WTC11 (cell line): ENCODE measurements around the gene NCL. TPM values are rescaled to one million over a fixed set of nuclear protein-coding genes. Genes with fewer than 3 reads are reported as not detected.

Source experiments
- ELF4 ChIP-seq: sonication (generic); formaldehyde crosslinking; IDR thresholded peaks from 2 replicates; pipeline ENCODE4 v1.8.1; 2022; ENCODE audit warnings: low read depth, mild to moderate bottlenecking, moderate library complexity, missing genetic modification reagents
- ESRRA ChIP-seq: sonication (generic); formaldehyde crosslinking; IDR thresholded peaks from 2 replicates; pipeline ENCODE4 v1.8.1; 2022; ENCODE audit warnings: mild to moderate bottlenecking, missing genetic modification reagents, borderline replicate concordance
- ETV6 ChIP-seq: sonication (generic); formaldehyde crosslinking; IDR thresholded peaks from 2 replicates; pipeline ENCODE4 v1.8.1; 2022; ENCODE audit warnings: mild to moderate bottlenecking, missing genetic modification reagents
- FOXK1 ChIP-seq: sonication (generic); formaldehyde crosslinking; IDR thresholded peaks from 2 replicates; pipeline ENCODE4 v1.8.0; 2022; ENCODE audit warnings: mild to moderate bottlenecking, moderate library complexity, missing genetic modification reagents
- GABPB1 ChIP-seq: sonication (generic); formaldehyde crosslinking; IDR thresholded peaks from 2 replicates; pipeline ENCODE4 v1.8.1; 2023; ENCODE audit warnings: mild to moderate bottlenecking, missing genetic modification reagents
- GRHL2 ChIP-seq: fragments of 250-450 bp; sonication (Bioruptor Pico); IDR thresholded peaks from 2 replicates; pipeline ENCODE4 v1.8.0; 2022; ENCODE audit warnings: mild to moderate bottlenecking, moderate library complexity; ENCODE audit not compliant: insufficient replicate concordance, severe bottlenecking
- NR1H2 ChIP-seq: sonication (generic); formaldehyde crosslinking; IDR thresholded peaks from 2 replicates; pipeline ENCODE4 v1.9.0; 2021; ENCODE audit warnings: mild to moderate bottlenecking, moderate library complexity, missing genetic modification reagents
- NR3C1 ChIP-seq: sonication (generic); formaldehyde crosslinking; conservative IDR thresholded peaks from 2 replicates; pipeline ENCODE4 v1.8.1; 2023; ENCODE audit warnings: low read depth, mild to moderate bottlenecking, missing genetic modification reagents
- SMAD4 ChIP-seq: sonication (generic); formaldehyde crosslinking; IDR thresholded peaks from 2 replicates; pipeline ENCODE4 v1.8.0; 2022; ENCODE audit warnings: mild to moderate bottlenecking, missing genetic modification reagents
- SP1 ChIP-seq: sonication (generic); formaldehyde crosslinking; conservative IDR thresholded peaks from 2 replicates; pipeline ENCODE4 v1.8.1; 2022; ENCODE audit warnings: missing genetic modification reagents
- TCF7 ChIP-seq: sonication (generic); formaldehyde crosslinking; IDR thresholded peaks from 2 replicates; pipeline ENCODE4 v1.8.0; 2022; ENCODE audit warnings: mild to moderate bottlenecking, low read depth, missing genetic modification reagents, moderate library complexity
- ZNF138 ChIP-seq: sonication (generic); formaldehyde crosslinking; conservative IDR thresholded peaks from 2 replicates; pipeline ENCODE4 v1.8.1; 2022; ENCODE audit warnings: mild to moderate bottlenecking, moderate library complexity, missing genetic modification reagents
- ZNF263 ChIP-seq: sonication (generic); formaldehyde crosslinking; IDR thresholded peaks from 2 replicates; pipeline ENCODE4 v1.8.1; 2022; ENCODE audit warnings: low read depth, mild to moderate bottlenecking, moderate library complexity, missing genetic modification reagents
- ZNF416 ChIP-seq: fragments of 250-450 bp; sonication (Bioruptor Pico); IDR thresholded peaks from 2 replicates; pipeline ENCODE4 v1.9.0; 2021; ENCODE audit warnings: mild to moderate bottlenecking, inconsistent platforms
- ZNF671 ChIP-seq: fragments of 250-450 bp; sonication (Bioruptor Pico); IDR thresholded peaks from 2 replicates; pipeline ENCODE4 v1.8.0; 2021; ENCODE audit warnings: mild to moderate bottlenecking
- total RNA-seq: library from RNA; stranded (reverse); gene quantifications from 3 replicates; pipeline ENCODE4 v1.2.3, GENCODE V29; 2021
- TF ChIP-seq, protein P1 (sequence below): sonication (generic); formaldehyde crosslinking; IDR thresholded peaks from 2 replicates; pipeline ENCODE4 v1.8.1; 2023; ENCODE audit warnings: mild to moderate bottlenecking, moderate library complexity, missing genetic modification reagents
- TF ChIP-seq, protein P2 (sequence below): sonication (generic); formaldehyde crosslinking; IDR thresholded peaks from 2 replicates; pipeline ENCODE4 v1.8.1; 2022; ENCODE audit warnings: mild to moderate bottlenecking, moderate library complexity, missing genetic modification reagents
- TF ChIP-seq, protein P3 (sequence below): sonication (generic); formaldehyde crosslinking; conservative IDR thresholded peaks from 2 replicates; pipeline ENCODE4 v1.8.1; 2023; ENCODE audit warnings: mild to moderate bottlenecking, low read depth, missing genetic modification reagents, moderate library complexity
- TF ChIP-seq, protein P4 (sequence below): fragments of 250-450 bp; sonication (Bioruptor Pico); IDR thresholded peaks from 2 replicates; pipeline ENCODE4 v2.1.2; 2022; ENCODE audit warnings: mild to moderate bottlenecking, moderate library complexity
- TF ChIP-seq, protein P5 (sequence below): fragments of 250-450 bp; sonication (Bioruptor Pico); IDR thresholded peaks from 2 replicates; pipeline ENCODE4 v1.9.0; 2021; ENCODE audit warnings: mild to moderate bottlenecking, borderline replicate concordance
- TF ChIP-seq, protein P6 (sequence below): sonication (generic); formaldehyde crosslinking; IDR thresholded peaks from 2 replicates; pipeline ENCODE4 v1.8.0; 2022; ENCODE audit warnings: mild to moderate bottlenecking, missing genetic modification reagents
- TF ChIP-seq, protein P7 (sequence below): sonication (generic); formaldehyde crosslinking; IDR thresholded peaks from 2 replicates; pipeline ENCODE4 v1.8.1; 2023; ENCODE audit warnings: mild to moderate bottlenecking, missing genetic modification reagents, borderline replicate concordance

Gene NCL
- total RNA-seq, 1 experiment from 2014 or later = 1,223 TPM

DNA sequence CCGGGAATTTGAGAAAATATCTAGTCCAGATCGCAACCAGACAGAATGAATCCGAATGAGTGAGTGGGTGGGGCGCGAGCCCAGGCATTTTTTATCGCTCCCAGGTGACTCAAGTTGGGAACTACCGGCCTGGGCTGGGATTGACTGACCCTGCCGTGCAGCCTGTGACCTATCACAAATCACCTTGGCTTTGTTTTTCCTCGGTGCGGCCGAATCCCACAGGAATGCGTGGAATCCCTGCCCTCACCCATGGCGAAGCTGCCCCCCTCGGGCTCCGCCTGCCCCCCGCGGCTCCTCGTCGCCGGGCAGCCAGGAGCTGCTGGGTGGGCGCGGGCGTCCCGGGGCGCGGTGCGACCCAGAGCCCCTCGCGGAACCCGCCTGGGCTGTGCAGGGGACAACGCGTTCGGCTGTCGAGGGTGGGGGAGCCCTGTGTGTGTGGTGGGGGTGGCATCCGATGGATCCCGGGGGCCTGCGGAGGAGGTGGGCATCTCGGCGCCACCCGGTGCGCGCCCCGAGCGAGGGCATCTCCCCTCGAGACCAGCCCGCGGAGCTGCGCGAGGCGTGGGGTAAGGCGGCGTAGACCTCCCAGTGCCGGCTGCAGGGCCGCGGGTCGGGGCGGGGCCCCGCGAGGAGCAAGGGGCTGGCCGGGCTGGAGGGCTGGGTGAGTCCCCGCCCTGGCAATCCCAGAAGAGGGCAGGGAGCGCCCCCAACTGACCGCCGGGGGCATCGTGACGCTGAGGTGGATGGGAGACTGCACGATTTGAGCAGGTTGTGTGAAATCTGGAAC, 52.3 kb downstream of the NCL start (continued):
- TF ChIP-seq, protein P1, sequence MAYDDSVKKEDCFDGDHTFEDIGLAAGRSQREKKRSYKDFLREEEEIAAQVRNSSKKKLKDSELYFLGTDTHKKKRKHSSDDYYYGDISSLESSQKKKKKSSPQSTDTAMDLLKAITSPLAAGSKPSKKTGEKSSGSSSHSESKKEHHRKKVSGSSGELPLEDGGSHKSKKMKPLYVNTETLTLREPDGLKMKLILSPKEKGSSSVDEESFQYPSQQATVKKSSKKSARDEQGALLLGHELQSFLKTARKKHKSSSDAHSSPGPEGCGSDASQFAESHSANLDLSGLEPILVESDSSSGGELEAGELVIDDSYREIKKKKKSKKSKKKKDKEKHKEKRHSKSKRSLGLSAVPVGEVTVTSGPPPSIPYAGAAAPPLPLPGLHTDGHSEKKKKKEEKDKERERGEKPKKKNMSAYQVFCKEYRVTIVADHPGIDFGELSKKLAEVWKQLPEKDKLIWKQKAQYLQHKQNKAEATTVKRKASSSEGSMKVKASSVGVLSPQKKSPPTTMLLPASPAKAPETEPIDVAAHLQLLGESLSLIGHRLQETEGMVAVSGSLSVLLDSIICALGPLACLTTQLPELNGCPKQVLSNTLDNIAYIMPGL (CRISPR knock-in tag) = peak; percentile 92
- TF ChIP-seq, protein P2, sequence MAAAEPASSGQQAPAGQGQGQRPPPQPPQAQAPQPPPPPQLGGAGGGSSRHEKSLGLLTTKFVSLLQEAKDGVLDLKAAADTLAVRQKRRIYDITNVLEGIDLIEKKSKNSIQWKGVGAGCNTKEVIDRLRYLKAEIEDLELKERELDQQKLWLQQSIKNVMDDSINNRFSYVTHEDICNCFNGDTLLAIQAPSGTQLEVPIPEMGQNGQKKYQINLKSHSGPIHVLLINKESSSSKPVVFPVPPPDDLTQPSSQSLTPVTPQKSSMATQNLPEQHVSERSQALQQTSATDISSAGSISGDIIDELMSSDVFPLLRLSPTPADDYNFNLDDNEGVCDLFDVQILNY (CRISPR knock-in tag) = peak; percentile 67
- TF ChIP-seq, protein P3, sequence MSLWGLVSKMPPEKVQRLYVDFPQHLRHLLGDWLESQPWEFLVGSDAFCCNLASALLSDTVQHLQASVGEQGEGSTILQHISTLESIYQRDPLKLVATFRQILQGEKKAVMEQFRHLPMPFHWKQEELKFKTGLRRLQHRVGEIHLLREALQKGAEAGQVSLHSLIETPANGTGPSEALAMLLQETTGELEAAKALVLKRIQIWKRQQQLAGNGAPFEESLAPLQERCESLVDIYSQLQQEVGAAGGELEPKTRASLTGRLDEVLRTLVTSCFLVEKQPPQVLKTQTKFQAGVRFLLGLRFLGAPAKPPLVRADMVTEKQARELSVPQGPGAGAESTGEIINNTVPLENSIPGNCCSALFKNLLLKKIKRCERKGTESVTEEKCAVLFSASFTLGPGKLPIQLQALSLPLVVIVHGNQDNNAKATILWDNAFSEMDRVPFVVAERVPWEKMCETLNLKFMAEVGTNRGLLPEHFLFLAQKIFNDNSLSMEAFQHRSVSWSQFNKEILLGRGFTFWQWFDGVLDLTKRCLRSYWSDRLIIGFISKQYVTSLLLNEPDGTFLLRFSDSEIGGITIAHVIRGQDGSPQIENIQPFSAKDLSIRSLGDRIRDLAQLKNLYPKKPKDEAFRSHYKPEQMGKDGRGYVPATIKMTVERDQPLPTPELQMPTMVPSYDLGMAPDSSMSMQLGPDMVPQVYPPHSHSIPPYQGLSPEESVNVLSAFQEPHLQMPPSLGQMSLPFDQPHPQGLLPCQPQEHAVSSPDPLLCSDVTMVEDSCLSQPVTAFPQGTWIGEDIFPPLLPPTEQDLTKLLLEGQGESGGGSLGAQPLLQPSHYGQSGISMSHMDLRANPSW (CRISPR knock-in tag) = peak; percentile 77; the same call in 1 of the 2 replicates
- TF ChIP-seq ESRRA (CRISPR knock-in tag) = 0 out of 2 replicates have a peak, but pooled peaks have one; percentile 35
- TF ChIP-seq SMAD4 (CRISPR knock-in tag) = no peak
- no peak for TF ChIP-seq FOXK1 (CRISPR knock-in tag)
- TF ChIP-seq ZNF671 (CRISPR knock-in tag) = no peak
- TF ChIP-seq, protein P4, sequence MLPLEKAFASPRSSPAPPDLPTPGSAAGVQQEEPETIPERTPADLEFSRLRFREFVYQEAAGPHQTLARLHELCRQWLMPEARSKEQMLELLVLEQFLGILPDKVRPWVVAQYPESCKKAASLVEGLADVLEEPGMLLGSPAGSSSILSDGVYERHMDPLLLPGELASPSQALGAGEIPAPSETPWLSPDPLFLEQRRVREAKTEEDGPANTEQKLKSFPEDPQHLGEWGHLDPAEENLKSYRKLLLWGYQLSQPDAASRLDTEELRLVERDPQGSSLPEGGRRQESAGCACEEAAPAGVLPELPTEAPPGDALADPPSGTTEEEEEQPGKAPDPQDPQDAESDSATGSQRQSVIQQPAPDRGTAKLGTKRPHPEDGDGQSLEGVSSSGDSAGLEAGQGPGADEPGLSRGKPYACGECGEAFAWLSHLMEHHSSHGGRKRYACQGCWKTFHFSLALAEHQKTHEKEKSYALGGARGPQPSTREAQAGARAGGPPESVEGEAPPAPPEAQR (CRISPR knock-in tag) = no peak
- TF ChIP-seq ZNF263 (CRISPR knock-in tag) = no peak
- peak; percentile 74 for TF ChIP-seq SP1
- TF ChIP-seq ZNF138 = 0 out of 2 replicates have a peak, but pooled peaks have one; percentile 50
- TF ChIP-seq, protein P5, sequence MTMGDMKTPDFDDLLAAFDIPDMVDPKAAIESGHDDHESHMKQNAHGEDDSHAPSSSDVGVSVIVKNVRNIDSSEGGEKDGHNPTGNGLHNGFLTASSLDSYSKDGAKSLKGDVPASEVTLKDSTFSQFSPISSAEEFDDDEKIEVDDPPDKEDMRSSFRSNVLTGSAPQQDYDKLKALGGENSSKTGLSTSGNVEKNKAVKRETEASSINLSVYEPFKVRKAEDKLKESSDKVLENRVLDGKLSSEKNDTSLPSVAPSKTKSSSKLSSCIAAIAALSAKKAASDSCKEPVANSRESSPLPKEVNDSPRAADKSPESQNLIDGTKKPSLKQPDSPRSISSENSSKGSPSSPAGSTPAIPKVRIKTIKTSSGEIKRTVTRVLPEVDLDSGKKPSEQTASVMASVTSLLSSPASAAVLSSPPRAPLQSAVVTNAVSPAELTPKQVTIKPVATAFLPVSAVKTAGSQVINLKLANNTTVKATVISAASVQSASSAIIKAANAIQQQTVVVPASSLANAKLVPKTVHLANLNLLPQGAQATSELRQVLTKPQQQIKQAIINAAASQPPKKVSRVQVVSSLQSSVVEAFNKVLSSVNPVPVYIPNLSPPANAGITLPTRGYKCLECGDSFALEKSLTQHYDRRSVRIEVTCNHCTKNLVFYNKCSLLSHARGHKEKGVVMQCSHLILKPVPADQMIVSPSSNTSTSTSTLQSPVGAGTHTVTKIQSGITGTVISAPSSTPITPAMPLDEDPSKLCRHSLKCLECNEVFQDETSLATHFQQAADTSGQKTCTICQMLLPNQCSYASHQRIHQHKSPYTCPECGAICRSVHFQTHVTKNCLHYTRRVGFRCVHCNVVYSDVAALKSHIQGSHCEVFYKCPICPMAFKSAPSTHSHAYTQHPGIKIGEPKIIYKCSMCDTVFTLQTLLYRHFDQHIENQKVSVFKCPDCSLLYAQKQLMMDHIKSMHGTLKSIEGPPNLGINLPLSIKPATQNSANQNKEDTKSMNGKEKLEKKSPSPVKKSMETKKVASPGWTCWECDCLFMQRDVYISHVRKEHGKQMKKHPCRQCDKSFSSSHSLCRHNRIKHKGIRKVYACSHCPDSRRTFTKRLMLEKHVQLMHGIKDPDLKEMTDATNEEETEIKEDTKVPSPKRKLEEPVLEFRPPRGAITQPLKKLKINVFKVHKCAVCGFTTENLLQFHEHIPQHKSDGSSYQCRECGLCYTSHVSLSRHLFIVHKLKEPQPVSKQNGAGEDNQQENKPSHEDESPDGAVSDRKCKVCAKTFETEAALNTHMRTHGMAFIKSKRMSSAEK (CRISPR knock-in tag) = no peak
- TF ChIP-seq, protein P6, sequence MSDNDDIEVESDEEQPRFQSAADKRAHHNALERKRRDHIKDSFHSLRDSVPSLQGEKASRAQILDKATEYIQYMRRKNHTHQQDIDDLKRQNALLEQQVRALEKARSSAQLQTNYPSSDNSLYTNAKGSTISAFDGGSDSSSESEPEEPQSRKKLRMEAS (CRISPR knock-in tag) = peak; percentile 84
- TF ChIP-seq TCF7 = 0 out of 2 replicates have a peak, but pooled peaks have one; percentile 72
- no peak for TF ChIP-seq GRHL2 (CRISPR knock-in tag)
- TF ChIP-seq NR1H2 (CRISPR knock-in tag) = no peak
- no peak for TF ChIP-seq GABPB1 (CRISPR knock-in tag)
- no peak; the same call in 1 of the 2 replicates for TF ChIP-seq ELF4
- peak; percentile 84; the same call in 1 of the 2 replicates for TF ChIP-seq ETV6 (CRISPR knock-in tag)
- TF ChIP-seq ZNF416 (CRISPR knock-in tag) = no peak
- no peak; the same call in 1 of the 2 replicates for TF ChIP-seq NR3C1
- TF ChIP-seq, protein P7, sequence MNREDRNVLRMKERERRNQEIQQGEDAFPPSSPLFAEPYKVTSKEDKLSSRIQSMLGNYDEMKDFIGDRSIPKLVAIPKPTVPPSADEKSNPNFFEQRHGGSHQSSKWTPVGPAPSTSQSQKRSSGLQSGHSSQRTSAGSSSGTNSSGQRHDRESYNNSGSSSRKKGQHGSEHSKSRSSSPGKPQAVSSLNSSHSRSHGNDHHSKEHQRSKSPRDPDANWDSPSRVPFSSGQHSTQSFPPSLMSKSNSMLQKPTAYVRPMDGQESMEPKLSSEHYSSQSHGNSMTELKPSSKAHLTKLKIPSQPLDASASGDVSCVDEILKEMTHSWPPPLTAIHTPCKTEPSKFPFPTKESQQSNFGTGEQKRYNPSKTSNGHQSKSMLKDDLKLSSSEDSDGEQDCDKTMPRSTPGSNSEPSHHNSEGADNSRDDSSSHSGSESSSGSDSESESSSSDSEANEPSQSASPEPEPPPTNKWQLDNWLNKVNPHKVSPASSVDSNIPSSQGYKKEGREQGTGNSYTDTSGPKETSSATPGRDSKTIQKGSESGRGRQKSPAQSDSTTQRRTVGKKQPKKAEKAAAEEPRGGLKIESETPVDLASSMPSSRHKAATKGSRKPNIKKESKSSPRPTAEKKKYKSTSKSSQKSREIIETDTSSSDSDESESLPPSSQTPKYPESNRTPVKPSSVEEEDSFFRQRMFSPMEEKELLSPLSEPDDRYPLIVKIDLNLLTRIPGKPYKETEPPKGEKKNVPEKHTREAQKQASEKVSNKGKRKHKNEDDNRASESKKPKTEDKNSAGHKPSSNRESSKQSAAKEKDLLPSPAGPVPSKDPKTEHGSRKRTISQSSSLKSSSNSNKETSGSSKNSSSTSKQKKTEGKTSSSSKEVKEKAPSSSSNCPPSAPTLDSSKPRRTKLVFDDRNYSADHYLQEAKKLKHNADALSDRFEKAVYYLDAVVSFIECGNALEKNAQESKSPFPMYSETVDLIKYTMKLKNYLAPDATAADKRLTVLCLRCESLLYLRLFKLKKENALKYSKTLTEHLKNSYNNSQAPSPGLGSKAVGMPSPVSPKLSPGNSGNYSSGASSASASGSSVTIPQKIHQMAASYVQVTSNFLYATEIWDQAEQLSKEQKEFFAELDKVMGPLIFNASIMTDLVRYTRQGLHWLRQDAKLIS (CRISPR knock-in tag) = peak; percentile 76; the same call in 1 of the 2 replicates
